ENCODE results near the gene PCDHGB3. TPM values are rescaled to one million over a fixed set of nuclear protein-coding genes. Genes with fewer than 3 reads are reported as not detected.
A peak's percentile ranks its signal among the peaks of the same experiment; 100 is the strongest.

Gene PCDHGB3
- total RNA-seq, result 1.7 and 2.0 TPM in 2 replicates
- polyA plus RNA-seq, result 1.4 and 1.8 TPM in 2 replicates
- polyA plus RNA-seq (2011; cell fraction: cytosol; rRNA removed), result 0.34 and 0.52 TPM in 2 replicates
- 2.5 and 3.7 TPM in 2 replicates for polyA plus RNA-seq (2011; cell fraction: nucleus; rRNA removed)
- polyA plus RNA-seq (2012), result 0.72 and 0.78 TPM in 2 replicates
- polyA minus RNA-seq, result 5.2 and 6.4 TPM in 2 replicates
- not detected for polyA minus RNA-seq (2011; cell fraction: cytosol; rRNA and poly(A)+ RNA removed)
- 8.6 and 12.1 TPM in 2 replicates for polyA minus RNA-seq (2011; cell fraction: nucleus; rRNA and poly(A)+ RNA removed)
- Bru-seq, nascent RNA, result percentile 30 among the genes with signal in this experiment
- BruChase-seq, experiment 1, labeled RNA remaining after a 6-hour chase, result percentile 54 among the genes with signal in this experiment
- percentile 50 among the genes with signal in this experiment for BruChase-seq, experiment 2, labeled RNA remaining after a 2-hour chase
- long read RNA-seq, result 0 reads

- DNase-seq (ENCODE audit: low read depth, low spot score) (peak; percentile 40), FAIRE-seq (no peak)
- ChIA-PET CTCF (interaction anchor here (0.5 to 3.5 kb wide), 35 partner anchors 10 to 249 kb away, joined by 3 to 57 read pairs (median 5); partner anchors contain the start of genes DIAPH1, PCDHB14, PCDHB15 and PCDHGA1), POLR2A (no interaction called here)
- Histone ChIP-seq H3K36me3 (ENCODE audit: control insufficient read depth in 2 of 2, extremely low read depth in 1 of 2, insufficient read depth in 2 of 2, low read length in 2 of 2) (no peaks in the 10 kb centered on the region), H3K9me1 (replicated peaks; ENCODE audit: control insufficient read depth, extremely low read depth, insufficient read depth, low read length) (no peaks in the 10 kb centered on the region), H3K4me2 (ENCODE audit: insufficient read depth, low read length) (peak within 1 kb of the TSS; percentile 45), H3K9ac (replicated peaks; ENCODE audit: extremely low read depth, insufficient read depth, low read length) (no peak within 1 kb of the TSS), H4K20me1 (replicated peaks; ENCODE audit: control insufficient read depth, extremely low read depth, insufficient read depth, low read length) (no peaks in the 10 kb centered on the region), H3K9me3 (replicated peaks; ENCODE audit: control insufficient read depth, insufficient read depth, low read length) (peaks cover under 1% of the 10 kb centered on the region), H3K4me1 (ENCODE audit: control insufficient read depth, extremely low read depth, insufficient read depth, low read length) (no peaks in the 10 kb centered on the region), H3K79me2 (ENCODE audit: control insufficient read depth, insufficient read depth, low read length) (no peaks in the 10 kb centered on the region), H2AFZ (ENCODE audit: low read depth, low read length) (no peak within 1 kb of the TSS), H3K4me3 (replicated peaks in 1 of 3; ENCODE audit: insufficient read depth in 1 of 3, low read depth in 1 of 3, low read length in 3 of 3) (peak within 1 kb of the TSS in 1 of 3 experiments; percentile 23), H3K27me3 (ENCODE audit: control insufficient read depth in 2 of 2, insufficient read depth in 2 of 2, low read length in 2 of 2) (peaks cover 40 to 91% of the 10 kb centered on the region in 2 experiments), H3K27ac (ENCODE audit: insufficient read depth, low read depth, low read length) (no peak within 1 kb of the TSS)
- intact Hi-C loops (cut with micrococcal nuclease) (loop anchor here (1.0 to 5.0 kb wide), 2 partner anchors 52 to 191 kb away; partner anchors contain the start of gene PCDHGA11), dilution Hi-C loops (cut with MboI; ENCODE audit: extremely low pct_ligation_motif_present, low sequenced_read_pairs) (no loop called here)
- BruUV-seq (replicated peaks), result TSS peak; percentile 11
- TF ChIP-seq CTCF (IDR thresholded peaks at IDR 0.05; ENCODE audit: extremely low read depth in 1 of 2, insufficient read depth in 1 of 2, low read depth in 1 of 2, low read length in 2 of 2), result peak in 1 of 2 donors; percentile 24
- no peak for TF ChIP-seq JUN (IDR thresholded peaks at IDR 0.05; ENCODE audit: borderline replicate concordance, insufficient read depth, insufficient read length, low read depth)
Measured at GRCh38 chr5:141369994-141370848, at the start of gene PCDHGB3. Gene PCDHGB3 (plus strand): TSS chr5:141370242. CDS start chr5:141370395, 153 bp downstream.
